Activated CD8-positive, alpha-beta memory T cell treated with anti-CD3 and anti-CD28 coated beads for 24 hours (primary cell): Measurements from ENCODE around the gene NFIX.

Experiments
- DNase-seq: peaks from one replicate; pipeline ENCODE4 v3.0.0-alpha.2; 2020

NFIX gene

DNA sequence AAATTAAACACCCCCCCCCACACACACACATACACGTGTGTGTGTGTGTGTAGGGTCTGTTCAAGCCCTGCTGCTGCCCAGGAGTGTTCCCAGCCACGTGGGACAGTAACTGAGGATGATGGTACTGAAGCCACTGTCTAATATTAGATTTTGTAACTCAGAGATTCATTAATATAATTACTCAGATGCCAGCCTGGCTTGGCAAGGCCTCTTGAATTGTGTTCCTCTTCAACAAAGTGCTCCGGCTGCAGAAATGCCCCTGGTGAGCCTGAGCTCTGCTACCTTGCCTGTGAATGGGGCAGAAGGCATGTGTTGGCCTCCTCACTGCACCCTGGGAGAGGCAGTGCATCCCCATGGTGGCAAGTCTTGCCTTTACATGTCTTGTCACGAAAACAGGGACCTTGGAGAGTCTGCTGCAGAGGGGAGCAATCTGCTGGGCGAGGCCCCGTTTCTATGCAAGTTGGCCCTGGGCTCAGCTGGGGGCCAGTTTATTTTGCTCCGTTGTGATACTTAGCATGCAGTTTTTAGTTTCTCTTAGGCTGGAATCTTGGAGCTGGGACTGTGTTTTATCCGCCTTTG lies 44.0 kb downstream of the NFIX start:
- no peak for DNase-seq

DNA sequence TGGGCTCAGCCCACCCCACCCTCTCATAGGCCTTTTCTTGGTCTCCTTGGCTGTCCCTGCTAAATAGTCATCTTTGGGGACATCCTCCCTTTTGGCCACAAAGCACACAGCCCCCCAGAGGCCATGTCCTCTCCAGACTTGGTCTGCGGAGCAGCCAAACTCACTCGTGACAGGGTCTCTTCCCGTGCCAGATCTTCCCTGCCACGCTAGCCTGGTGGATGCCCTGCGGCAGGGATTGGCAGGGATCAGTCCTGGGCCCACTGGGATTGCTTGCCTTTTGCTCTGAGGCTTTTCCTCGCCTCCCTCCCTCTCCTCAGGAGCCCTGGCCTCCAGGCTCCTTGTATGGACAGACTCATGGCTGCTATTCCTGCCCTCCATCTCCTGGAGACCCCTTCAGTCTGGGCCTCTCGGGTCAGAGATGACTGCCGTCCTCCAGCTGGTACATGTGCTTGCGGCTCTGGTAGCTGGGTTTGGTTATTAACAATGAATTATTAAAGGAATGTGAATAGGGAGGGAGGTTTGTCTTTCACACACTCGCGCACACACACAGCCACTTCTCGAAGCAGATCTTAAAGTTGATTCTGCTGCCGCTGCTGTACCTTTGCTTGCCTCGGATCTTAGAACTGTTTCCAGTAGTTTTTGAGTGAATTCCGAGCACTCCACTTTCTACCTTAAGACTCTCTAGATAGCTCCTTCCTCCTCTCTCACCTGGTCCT lies 45.1 kb downstream of the NFIX start:
- DNase-seq: no peak

DNA sequence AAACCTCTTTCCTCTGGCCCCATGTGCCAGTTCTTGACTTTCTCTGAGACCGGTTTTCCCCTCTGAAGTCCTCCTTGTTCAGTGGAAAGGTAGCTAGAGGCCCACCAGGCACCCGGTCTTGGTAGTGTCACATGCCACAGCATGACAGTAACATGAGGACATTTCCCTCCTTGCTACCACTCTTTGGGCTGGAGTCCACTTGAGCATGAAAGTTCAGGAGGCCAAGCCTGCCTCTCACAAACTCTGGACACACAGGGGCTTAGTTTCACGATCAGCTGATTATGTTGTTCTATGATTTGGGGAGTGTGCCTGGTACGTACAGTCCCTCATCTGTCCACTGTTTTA lies 45.6 kb downstream of the NFIX start:
- DNase-seq: no peak

DNA sequence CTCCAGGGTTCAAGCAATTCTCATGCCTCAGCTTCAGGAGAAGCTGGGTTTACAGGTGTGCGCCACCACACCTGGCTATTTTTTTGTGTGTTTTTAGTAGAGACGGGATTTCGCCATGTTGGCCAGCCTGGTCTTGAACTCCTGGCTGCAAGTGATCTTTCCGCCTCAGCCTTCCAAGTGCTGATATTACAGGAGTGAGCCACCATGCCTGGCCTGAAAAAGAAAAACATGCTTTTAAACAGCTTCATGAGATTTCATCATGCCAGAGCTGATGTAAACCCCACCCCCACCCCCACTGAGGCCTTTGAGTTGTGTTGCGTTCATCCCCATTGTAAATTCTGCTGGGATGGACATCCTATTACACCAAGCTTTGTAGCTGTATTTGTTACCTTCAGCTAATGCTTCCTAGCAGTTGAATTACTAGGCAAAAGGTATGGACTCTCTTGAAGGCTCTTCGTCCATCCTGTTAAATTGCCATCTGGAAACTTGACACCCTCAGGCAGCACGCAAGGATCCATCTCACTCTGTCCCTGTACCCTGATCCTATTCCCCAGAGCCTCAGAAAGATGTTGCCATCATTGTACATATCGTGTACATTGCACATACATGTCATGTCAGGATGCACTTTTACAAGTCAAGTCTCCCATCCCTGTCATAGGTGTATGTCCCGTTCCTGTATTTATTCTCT lies 47.3 kb downstream of the NFIX start:
- DNase-seq: no peak

DNA sequence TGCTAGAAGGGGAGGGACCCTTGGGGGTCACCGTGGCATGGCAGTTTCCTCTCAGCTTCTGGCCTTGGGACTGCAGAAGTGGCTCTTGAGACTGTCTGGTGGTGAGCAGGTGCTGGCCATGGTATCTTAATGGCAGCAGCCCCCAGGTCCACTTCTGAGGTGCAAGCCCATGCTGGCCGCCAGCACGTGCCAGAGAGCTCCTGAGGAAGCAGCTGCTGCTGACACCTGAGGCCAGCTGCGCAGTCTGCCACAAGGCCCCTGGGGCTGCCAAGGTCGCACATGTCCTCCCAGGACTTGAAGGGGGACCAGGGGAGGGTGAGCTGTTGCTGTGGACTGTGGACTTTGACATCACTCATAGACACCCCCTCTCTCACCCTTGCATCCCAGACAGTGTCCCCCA lies 48.0 kb downstream of the NFIX start:
- DNase-seq: no peak

DNA sequence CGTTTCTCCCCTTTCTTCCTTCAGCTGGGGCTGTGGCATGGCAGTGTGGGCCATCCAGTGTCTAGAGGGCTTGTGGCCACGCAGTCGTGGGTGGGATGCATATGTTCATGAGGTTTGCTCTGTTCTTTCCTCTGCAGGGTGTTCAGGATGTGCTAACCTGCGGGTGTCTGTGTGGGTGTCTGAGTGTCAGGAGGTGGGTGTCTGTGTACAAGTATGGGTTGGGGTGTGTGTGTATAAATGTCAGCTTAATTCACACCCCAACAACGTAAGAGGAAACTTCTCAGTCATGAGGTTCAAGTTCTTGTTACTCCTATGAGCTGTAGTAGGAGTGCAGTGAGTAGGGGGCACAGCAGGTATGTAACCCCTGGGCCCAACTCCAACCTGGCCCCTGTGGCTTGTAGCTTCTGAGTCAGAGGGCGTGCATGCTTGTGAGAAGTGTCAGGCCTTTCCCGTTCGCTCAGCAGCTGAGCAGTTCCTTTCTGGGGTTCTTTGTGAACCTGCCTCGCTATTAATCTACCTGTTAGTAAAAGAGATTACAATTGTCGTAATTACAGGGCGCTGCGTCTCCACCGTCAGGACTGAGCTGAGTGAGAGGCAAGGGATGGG lies 49.1 kb downstream of the NFIX start:
- DNase-seq: peak; percentile 75

DNA sequence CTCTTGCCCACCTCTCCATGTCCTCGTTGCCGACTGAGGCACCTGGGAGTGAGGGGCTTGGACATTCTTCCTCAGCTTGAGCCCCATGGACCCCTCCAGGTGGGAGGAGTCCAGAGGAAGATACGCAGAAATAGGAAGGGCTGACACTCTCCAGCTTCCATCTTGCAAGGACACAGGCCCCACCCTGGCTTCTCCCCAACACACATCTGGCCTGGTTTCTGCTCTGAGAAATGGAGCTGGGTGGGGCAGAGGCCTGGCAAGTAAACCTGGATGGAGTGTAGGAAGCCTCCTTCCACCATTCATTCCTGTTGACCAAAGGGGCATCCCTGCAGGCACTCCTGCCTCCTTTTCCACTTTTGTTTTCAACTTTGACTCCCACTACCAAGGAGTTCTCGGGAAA lies 50.5 kb downstream of the NFIX start:
- DNase-seq: no peak

DNA sequence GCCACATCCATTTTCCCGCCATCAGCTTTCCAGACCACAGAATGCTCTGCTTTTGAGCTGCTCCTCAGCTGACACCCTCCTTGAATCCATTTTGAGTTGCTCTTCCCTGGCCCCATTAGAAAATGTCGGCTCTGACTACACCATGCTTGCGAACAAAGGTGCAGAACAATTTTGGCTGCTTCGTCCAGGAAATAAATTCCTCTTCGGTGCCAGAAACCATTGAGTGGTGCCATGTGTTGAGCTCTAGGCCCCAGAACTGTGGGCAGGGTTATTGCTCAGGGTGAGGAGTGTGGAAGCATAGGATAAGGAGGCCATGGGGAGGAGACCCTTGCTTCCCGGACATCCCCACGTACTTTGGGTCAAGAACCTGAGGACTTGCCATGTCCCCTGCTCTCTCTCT lies 52.1 kb downstream of the NFIX start:
- DNase-seq: no peak

DNA sequence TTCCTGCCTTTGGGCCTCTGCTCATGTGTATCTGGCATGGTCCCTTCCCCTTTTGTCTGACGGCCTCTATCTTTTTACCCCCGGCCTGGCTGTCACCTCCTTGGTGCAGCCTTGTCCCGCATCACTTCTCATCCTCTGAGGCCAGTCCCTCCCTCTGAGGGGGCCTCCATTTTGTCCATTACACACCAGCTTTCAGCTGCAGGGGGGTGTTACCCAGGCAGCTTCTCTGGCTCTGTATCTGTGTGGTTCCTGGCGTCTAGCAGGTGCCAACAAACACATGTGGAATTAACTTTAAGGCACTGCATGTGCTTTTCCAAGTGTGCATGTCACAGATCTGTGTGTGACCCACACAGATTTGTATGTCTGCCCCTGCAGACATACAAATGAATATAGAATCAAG lies 55.0 kb downstream of the NFIX start:
- no peak for DNase-seq

DNA sequence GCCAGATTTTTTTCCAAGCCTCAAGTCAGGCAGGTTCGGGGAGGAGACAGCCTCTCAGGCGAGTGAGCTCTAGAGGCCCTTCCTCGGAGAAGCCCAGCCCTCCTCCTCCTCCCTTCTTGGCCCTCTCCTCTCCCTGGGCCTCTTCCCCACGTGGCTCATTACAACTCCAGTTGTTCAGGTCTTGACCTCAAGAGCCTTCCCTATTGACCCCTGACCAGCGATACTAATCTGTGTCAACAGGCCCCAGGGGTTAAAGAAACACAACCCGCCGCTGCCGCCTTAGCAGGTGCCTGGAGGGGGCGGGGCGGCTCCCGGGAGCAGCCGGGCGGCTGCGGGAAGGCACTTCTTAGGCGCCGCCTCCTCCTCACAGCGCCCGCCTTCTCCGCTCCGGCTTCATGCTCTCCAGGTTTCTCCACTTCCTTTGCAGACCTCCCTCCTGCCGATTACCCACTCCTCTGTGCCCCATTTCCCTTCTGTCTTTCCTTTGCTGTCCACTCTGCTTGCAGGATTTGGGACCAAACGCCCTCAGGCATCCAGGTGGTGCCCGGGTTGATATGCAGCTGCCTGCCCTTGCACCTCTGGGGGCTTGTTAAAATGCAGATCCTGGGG lies 56.4 kb downstream of the NFIX start:
- peak; percentile 64 for DNase-seq

DNA sequence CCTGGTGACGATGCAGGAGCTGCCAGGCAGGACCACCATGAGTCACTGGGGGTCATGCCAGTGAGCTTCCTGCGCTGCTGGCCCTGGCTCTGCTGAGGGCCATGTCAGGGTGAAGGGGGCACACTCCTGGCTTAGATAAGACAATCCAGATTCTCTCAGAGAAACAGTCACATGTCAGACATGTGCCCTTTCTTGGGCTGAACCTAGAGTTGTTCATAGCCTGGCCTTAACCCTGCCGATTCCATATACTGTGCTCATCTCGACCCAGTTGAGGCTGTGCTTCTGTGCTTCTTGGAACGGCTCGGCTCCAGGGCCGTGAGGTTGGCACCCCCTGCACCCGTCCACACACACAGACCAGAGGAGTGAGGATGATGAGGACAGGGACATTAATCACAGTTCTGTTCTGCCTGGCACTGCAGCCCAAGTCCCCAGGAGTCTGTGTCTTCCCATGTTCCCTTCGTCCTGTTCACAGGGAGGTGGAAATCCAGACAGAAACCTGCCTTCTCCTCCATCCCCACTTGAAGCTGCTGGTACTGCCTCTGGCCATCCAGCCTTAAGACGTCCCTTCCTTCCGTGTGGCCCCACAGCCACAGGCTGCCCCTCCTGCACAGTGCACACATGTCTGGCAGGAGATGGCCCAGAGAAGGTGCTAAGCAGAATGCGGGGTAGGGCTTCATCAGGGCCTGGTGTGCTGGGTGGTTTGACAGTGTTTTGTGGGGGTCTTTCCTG lies 57.3 kb downstream of the NFIX start:
- no peak for DNase-seq

DNA sequence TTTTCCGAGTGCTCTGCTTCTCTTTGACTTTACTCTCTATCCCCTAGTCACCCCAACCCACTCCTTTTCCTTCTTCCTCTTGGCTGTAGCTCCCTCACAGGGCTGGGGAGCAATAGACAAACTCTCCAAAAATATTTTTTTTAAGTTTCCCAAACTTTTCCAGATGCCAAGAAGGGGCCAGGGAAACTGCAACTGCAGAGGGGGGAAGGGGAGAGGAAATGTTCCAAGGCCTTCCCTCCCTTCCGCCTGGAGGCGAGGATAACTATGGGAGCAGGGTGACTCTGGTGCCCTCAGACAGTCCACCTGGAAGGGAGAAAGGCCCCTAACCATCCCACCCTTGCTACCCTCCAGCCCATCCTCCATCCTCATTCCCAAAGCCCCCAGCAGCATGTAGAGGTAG lies 58.0 kb downstream of the NFIX start:
- DNase-seq: no peak

DNA sequence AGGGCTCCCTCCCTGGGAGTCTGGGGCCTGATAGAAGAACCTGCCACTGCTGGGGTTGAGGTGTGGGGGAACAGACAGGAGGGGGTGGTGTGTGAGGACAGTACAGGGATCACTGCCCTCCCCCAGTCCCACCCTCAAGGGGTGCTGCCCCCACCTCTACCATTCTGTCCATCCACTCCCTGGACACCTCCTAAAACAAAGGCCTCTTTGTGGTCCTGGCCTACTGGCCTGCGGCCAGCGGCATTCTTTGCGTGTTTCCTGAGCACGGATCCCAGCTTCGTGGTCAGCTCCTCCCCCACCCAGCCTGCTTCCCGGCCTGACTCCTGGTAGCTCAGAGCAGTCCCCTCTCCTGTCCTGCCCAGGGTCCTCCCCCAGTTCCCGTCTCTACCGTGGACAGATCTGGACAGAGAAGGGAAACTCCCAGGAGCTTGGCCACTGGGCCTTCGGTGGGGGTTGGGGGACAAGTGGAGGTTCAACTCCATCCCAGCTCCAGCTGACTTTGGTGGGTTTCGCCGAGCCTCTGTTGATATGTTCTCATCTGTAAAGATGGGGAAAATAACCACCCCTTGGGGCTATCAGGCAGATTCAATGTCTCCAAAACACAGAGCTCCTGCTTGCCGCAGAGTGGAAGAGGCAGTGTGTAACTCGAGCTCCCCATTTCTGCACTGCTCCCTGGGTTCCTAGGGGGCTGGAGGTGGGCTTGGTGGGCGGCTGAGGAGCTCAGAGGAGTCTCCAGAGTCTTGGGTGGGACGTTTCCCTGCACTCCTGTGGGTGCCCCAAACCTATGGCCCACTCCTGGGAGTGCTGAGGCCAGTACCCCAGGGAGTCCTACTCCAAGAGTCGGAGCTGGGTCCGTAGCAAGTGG lies 58.7 kb downstream of the NFIX start:
- no peak for DNase-seq

DNA sequence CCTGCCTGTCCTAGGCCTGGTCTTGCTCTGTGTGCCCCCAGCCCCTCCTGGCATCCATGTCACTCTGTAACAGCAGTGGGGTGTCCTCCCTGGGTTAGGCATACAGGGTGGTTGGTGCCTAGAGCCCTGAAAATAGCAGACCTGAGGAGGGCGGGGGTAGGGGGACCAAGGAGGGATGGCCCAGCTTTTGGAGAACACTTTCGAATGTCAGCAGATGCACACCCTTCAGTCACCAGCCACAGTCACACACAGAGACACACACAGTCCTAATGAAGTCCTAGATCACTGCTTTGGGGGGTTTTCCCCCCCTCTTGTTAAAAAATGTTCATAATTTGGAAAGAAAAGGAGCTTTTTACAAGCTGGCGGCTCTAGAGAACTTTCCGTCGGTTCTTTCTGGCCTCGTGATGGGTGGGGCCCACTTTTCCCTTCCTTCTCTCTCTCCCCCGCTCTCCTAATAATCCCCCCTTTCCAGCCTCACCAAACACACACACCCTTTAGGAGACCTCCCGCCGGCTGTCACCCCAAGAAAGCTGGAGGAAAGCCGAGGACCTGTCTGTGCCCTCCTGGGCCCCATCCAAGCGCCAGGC lies 59.4 kb downstream of the NFIX start:
- DNase-seq: no peak

DNA sequence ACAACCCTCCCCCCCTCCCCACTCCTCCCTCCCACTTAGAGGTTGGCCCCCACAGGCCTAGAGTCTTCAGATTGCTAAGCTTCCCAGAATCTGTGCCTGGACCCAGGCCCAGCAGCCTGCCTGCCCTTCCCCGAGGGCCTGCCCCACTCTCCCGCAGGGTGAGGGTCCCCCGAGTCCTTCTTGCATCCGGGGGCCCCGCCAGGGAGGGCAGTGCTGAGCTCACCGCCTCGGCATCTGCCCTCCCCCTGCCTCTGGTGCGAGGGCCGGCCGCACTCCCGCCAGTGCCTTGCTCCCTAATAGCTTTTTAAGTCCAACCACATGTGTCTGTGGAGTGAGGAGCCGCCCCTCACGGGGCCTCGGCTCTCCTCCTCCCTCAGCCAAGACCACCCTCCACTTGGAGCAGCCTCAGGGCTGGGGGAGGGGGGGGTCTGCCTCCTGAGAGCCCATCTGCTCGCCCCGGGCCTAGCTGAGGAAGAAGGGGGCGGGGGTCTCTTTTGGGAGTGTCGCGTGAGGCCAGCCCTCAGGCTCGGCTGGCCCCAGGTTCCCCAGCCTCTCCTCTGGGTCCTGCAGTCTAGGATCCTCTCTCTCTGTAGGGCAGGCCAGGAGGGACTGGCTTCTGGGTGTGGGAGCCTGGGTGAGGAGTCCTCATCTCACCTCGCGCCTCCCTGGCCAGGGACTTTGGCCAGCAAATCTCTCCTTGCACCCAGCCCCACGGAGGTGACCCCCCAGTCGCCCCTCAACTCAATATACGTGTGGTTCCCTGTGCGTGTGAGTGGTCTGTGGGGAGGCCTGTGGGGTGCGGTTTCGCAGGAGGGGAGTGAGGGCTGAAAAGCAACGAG lies 60.2 kb downstream of the NFIX start:
- no peak for DNase-seq

DNA sequence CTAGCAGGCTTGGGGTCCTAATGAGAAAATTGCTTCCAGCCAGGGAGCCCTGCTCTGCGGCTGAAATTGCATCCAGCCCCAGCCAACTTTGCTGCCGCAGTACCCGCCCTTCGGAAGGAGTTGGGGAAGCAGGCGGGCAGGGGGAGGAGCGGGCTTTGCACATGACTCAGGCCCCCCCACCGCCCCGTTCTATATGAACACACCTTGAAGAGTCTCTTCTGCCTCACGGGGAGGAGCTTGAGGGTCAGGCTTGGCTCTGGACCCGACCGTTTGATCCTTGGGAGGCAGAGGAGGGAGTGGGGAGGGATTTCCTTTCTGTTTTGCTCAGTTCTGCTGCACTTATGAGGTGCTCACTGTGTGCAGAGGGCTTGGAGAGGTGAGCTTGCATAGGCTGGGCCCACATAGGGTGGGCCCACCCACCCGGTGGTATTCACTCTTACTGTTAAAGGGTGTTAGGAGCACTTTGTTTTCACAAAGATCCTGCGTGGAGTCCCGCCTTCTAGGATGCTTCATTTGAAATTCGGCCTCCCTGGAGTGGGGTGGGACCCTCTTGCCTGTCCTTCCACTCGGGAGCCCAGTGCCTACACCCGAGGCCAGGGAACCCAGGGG lies 60.9 kb downstream of the NFIX start:
- no peak for DNase-seq

DNA sequence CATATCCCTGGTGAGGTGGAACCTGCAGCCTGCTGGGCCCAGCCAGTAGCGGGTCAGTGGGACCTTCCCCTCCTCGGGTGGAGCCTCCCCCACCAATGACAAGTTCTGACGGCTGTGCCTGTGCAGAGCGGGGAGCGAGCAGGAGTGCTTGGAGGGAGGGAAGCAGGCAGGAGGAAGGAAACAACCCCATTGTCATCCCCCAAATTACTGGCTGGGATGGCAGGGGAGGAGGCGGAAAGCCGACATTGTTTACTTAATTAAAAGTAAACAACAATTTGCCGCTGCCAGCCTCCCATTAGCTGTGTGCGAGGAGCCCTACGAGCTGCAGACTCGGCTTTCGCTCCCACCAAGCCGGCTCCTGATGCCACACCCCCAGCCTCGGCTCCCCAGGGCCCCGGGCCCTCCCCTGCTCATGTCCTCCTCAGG lies 61.9 kb downstream of the NFIX start:
- DNase-seq: no peak

DNA sequence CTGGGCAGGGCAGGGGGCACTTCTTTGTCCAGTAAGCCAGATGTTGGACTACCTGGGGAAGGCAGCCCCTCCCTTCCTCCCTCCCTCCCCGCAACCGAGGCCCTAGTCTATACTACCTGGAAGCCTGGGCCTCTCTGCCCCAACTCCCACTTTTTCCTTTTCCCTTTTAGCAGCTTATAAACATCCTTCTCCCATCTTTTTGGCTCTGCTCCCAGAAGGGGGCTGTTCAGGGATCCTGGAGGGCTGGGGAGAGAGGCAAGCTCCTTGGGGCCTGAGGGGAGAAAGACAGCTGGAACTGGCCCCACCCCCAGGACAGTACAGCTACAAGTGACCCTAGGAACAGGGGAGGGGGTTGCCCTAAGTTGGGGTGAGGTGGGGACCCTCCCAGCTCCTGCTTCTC lies 62.5 kb downstream of the NFIX start:
- DNase-seq: no peak

DNA sequence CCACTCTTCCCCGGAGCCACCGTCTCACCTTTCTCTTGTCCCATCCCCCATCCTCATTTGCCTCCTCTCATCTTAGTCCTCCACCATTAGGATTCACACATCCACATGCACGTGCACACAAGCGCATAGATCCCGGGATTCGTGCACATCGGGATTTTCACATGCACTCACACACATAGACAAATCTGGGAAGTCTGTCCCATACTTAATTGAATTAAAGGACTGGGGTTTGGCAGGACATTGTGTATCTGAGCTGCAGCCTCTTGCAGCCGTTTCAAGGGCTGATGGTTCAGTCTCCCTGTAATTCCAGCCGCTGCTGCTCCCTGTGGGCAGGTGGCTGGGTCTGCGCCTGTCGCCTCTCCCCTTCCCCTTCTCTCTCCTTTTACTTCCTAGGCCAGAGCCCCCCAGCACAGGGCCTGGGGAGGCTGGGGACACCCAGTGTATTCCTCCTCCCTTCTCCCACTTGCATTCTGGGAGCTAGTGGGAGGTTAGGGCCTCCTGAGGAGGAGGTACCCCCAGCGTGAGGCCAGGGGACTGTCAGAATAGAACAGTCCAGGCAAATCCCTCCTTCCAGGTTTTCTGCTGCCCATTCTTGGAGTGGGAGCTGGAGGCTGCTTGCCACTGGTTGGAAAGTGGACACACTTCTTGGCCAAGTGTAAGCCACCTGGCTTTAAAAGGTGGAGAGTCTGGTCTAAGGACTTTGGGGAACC lies 63.8 kb downstream of the NFIX start:
- no peak for DNase-seq
